GM18508 (cell line): ENCODE results near the gene FAM221B.

ENCODE experiments used
- ATAC-seq: cut with Tn5 transposase; IDR thresholded peaks from one replicate; pipeline ENCODE4 v1.9.1; 2021; ENCODE audit warnings: moderate number of reproducible peaks; ENCODE audit not compliant: insufficient read depth, unreplicated experiment

Gene FAM221B

DNA sequence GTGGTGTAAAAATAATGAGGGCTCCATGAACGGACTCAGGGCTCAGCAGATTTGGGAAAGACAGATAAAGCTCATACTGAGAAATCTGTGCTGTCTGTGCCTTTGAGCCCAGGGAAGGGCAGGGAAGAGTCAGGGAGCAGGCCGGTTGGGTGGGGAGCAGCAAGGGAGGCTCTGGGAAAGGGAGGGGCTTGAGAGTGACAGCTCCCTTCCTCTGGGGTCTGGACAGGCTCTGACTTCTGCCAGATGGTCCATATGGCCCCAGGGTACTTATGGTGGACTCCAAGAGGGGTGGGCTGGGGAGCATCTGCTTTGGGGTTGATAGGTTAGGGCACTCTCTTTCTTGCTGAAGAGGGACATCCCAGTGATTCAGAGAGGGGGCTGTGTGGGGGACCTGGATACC is 35.1 kb downstream of the FAM221B start:
- ATAC-seq = no peak

DNA sequence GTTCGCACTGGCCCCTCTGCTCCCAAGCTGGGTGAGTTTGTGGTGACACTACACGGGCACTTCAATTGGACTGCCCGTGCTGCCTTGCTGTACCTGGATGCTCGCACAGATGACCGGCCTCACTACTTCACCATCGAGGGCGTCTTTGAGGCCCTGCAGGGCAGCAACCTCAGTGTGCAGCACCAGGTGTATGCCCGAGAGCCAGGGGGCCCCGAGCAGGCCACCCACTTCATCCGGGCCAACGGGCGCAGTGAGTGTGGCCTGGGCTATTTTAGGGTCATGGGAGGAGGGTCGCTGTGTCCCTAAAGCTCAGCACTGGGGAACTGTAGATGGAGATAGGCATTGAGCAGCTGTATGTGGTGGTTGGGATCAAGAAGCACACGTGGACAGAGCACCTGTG is 35.7 kb downstream of the FAM221B start:
- no peak for ATAC-seq

DNA sequence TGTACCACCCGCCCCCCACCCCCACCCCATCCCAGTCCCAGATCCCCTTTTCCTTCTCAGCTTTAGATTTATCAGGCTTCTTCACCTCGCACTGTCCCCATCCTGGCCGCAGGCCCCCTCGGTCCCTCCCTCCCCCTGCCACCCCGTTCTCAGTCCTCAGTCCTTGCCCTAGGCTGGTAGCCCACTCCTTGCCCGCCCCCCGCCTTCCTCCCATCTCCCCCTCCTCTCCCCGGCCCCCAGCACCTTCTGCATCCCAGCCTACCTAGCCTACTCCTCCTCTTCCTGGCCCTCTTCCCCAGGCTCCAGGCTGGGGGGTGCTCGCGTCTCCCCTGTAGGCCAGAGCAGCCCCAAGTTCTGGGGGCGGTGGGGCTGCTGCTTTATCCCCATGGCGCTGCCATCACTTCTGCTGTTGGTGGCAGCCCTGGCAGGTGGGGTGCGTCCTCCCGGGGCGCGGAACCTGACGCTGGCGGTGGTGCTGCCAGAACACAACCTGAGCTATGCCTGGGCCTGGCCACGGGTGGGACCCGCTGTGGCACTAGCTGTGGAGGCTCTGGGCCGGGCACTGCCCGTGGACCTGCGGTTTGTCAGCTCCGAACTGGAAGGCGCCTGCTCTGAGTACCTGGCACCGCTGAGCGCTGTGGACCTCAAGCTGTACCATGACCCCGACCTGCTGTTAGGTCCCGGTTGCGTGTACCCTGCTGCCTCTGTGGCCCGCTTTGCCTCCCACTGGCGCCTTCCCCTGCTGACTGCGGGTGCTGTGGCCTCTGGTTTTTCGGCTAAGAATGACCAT is 36.3 kb downstream of the FAM221B start:
- no peak for ATAC-seq

DNA sequence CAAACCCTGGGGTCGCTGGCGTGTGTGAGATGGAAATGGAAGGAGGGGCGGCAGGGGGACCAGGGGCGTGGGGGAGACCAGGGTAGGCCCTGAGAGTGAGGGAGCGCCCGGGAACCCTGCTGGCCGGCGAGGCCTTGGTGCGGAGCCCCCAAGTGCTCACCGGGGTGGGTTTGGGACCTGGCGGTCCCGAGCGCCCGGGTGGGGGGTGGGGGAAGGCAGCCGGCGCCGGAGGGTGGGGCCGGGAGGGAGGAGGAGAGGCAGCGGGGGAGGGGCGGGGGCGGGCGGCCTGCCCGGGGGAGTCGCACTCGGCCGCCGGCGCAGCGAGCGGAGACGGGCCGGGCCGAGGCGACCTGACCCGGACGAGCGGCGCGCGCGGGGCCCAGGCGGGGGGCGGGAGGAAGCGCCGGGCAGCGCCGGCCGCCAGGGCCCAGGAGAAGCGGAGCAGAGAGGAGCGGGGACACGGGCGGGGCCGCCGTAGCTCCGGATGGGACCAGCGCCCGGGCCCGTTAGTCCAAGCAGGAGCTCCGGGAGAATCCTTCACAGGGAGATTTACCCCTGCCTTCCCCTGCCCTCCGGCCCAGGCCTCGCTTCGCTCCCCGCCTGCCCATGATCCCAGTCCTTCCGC is 37.1 kb downstream of the FAM221B start, which contains the start of gene NPR2:
NPR2 (plus strand) TSS at position 295 of the 625 bp plus-strand sequence. CDS start 818 bp downstream, outside the sequence.
- ATAC-seq = no peak

DNA sequence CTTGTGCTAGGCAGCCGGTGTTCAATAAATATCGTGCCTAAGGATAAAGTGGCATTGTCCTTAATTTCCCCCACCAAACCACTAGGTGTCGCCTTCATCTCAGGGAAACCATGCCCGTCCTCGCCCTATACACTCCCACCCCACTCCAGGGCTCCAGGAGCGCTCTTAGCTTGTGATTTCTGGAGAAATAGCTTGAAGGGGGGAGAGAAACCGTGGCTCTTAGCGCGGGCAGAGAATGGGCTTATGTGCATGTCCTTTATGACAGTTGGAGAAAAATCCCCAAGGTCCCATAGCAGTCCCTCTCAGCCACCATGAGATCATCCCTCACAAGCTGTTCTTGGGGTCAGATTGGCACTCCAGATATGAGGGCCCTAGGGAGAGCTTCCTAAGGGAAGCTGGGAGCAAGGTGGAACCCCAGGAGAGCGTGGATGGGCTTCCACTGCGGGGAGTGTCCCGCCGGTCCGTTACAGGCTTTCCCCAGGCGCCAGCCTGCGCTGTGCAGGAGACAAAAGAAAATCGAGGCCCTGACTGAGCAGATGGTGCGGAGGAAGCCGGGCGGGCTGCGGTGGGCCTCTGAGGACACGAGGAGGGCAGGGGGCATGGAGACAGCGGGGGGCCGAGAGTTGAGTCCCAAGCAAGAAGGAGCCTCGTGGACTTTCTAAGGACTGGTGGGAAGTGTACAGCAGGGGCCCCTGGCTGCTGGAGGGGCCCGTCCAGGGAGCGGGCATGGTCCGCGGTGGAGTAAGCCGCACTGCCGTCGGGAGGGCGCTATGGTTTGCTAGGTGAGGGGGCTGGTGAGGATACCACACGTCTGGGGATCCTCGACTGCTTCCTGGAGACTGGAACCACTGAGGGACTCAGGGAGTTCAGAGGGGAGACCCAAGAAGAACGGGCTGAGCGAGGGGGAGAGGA is 37.9 kb downstream of the FAM221B start:
- no peak for ATAC-seq

DNA sequence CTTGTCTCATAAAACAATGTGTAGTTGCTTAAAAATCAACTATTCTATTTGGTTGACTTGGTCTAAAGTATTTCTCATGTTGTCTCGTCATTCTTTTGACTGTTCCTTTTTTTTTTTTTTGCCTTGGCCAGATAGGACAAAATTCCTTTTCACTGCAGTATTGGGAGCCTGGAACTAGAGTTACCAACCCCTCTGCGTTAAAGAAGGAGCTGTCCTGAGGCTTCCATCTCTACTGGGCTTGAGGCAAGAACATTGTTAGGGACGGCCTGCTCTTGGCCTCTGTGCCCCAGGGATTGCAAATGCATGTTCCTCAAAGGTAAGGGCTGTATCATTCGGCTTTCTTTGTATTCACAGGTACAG is 38.5 kb downstream of the FAM221B start:
- ATAC-seq = no peak

DNA sequence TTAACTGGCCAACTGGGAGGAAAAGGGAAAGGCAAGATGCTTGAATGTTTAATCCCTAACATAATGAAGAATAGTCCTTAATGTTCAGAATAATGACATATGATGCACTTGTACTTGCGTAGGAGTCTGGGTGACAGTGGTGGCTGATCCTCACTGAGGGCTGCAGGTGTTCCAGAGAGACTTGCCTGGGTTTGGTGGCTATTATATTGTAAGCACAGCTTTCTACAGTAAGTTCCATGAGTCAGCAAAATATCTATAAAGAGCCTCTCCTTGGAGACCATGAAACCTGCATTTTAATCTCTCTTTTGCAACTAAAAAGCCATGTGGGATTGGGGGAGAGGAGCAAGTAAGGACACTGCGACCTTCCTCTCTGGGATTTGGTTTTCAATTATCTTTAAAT is 39.0 kb downstream of the FAM221B start:
- no peak for ATAC-seq

DNA sequence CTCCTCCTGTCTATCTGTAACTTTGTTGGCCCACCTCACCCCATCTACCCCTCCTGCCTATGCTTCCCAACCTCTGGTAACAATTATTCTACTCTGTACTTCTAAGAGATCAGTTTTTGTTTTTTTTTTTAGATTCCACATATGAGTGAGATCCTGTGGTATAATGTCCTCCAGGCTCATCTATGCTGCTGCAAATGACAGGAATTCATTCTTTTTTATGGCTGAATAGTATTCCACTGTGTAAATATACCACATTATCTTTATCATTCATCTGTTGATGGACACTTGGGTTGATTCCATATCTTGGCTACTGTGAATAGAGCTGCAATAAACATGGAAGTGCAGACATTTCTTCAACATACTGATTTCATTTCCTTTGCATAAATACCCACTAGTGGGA is 45.1 kb downstream of the FAM221B start:
- no peak for ATAC-seq

DNA sequence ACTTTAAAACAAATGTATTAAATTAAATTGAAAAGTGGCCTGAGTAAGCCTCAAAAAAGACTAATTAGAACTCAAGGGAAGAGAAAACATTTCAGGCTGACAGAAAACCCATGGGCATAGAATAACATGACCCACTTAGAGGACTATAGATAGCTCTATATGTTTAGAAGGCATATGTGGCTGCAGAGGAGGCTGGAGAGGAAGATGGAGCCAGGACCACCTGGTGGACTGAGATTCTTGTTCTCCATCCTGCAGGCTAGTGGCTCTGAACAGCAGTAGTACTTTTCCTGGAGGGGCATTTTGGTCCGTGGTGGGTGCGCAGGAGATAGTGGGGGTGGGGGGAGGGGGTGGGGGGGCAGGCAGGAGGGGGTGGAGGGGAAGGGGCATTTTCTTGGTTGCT is 47.5 kb downstream of the FAM221B start:
- no peak for ATAC-seq

DNA sequence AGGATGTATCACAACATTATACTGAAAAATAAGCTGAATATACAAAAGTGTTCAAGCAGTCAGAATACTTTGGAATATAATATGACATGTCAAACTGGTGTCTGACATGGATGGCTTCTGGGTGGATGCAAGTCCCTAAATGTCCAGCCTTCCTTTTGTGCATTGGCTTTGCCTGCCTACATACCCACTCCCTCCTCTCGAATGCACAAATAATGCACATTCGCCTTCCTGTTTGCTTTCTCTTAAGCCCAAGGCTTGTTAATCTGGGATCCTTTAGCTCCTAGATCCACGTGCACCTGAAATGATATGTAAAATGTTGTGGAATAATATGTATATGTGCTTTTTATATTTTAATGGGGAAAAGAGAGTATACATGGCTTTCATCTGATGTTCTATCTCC is 50.0 kb downstream of the FAM221B start:
- no peak for ATAC-seq

DNA sequence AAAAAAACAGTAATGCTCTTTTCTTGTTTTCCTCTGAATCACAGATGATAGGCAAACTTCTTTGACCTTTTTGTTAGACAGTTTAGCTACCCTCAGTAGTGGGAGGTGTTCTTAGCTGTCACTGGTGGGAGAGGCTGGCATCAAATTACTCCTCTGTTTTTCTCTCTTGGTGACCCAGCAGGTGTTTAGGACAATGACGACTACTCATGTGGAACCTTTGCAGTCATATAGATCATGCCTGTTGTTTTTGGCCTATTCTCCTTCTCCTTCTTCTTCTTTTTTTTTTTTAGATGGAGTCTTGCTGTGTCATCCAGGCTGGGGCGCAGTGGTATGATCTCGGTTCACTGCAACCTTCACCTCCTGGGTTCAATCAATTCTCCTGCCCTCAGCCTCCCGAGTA is 52.5 kb downstream of the FAM221B start:
- ATAC-seq = no peak

DNA sequence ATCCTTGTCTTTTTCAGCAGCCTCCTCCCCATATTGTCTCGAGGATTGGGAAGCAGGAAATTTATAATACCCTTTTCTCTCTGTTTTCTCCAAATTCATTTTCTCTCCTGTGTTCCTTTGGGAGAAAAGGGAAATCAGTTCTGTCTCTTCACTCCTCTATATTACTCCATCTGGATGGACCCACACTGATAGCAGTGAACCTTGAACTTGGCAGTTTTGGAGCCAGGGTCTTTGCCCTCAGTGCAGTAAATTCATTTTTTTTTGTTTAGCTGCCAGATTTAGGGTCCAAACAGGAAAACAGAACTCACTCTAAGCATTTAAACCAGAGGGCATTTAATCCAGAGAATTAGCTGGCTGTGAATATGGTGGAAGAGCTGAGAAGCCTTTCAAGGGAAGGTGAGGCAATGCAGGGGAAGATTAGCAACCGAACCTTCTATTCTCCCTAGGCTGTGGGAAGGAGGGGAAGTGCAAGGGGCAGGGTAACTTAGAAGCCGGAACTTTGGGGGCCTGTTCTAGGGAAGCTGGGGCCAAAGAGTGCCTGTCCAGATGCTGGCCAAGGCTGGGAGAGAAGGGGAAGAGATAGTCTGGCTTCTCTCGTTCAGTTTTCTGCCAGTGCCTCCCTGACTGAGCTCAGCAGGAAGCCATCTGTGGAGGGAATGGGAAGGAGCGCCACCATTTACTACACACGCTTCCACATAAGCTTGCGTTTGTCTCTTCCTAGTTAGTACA is 53.5 kb downstream of the FAM221B start:
- ATAC-seq = no peak

DNA sequence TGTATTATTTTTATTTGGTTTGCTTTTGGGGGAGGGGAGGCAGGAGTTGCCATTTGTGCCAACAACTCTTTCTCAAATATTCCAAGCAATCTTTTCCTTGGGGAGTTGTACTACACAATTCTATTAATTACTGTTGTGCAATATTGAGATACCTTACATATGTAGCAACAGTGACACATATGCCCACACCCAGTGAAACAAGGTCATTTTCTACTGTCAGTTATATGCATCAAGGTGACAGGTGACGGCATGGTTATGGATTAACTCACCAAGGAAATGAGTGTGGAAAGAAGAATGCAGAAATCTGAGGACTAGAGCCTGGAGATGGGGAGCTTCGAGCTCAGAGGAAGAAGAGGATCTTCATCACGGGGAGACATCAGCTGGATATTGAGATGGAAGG is 56.6 kb downstream of the FAM221B start:
- no peak for ATAC-seq

DNA sequence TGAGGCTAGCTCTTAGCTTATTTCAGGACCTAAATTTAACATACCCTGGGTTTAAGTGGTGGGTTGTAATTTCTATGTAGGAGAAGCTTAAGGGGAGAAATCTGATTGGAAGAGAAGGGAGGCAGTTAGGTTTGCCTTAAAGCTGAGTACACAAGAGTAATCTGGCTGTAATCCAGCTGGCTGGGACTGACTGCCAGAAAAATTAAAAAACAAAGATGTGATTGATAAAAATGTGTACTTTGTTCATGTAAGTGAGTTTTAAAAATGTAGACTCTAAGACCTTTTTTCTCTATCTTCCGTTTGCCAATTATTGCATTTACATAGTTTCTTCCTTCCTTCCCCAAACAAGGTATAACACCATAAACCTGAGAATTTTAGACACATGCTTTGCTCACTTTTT is 57.0 kb downstream of the FAM221B start:
- ATAC-seq = no peak

DNA sequence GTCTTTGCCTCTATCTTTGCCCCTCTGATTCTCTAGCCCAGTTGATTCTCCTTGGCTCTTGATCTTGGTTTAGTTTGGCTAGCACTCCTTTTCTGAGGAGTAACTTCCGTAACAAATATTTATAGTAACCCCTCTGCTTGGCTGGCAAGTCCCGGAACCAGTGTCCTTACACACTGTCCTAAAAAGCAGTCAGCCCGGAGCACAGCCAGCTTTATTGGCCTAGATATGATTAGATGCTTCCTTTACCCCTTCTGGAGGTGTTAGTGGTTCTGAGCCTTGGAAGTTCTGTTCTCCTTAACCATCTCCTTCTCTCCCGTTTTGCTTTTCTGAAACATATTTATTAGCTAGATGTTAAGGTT is 57.5 kb downstream of the FAM221B start:
- ATAC-seq = no peak

DNA sequence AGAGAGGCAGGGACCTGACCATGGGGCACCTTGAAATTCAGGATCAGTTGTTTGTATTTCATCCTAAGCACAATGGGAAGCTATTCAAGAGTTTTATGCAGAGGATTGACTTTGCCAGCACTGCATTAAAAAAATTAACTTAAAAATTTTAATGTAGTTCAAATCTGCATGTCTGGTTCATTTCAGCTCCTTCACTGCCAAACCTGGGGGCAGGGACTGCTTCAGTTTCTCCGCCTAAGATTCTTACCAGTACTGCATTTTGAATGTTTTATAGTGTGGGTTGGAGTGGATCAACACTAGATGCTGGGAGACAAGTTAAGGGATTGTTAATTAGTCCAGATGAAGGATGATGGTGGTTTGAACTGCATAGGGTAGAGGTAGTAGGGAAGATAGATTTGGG is 58.8 kb downstream of the FAM221B start:
- no peak for ATAC-seq

DNA sequence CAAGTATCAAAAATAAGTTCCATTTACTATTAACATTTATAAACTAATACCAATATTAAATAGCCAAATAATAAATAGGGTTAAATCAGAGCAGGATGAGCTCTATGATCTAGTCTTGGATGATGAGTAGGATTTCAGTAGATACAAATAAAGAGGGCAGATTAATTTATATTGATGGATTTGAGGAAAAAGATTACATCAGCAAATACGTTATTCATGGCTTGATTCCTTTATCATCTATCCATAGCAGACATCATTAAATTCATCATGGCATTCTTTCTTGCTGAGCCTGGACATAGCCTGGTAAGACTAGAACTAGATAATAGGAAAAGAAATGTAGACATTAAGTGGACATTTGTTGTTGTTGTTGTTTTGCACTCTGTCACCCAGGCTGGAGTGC is 61.1 kb downstream of the FAM221B start:
- no peak for ATAC-seq

DNA sequence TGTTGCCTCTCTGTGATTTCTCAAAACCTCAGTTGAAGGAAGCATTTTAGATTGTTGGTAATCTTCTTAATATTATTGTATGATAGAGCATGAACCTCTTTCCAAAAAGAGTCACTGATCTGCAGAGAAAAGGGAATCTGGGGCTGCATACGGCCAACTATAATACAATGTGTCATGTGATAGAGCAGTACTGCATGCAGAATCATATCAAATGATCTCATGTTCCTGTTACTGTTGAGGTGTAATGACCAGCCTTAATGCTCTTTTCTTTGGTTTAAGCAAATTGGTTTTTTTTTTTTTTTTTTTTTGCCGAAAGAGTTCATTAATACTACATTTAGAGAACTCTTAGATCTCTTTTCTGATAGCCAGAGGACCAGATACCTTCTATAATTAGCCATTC is 61.5 kb downstream of the FAM221B start:
- ATAC-seq = no peak
